Measurements from ENCODE around the gene NOS1AP.

NOS1AP gene

DNA sequence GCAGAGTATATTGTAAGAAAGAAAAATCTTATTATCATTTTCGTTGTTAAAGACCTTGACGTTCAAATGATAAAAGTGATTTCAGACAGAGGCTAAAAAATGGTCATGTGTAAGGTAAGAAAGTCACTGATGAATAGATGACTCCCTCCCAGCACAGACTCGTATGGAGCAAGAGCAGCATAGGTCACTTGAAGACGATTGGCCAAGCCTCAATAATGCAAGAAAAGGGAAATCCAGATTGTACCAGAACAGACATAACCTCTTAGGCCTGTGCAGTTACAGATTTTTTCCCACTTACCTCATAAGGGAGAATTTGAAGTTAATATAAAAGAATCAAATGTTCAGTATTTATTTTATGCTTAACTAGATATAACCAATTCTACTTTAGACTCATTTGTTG is 29.5 kb upstream of the NOS1AP start:
- Histone ChIP-seq H3K9ac (ENCODE audit: low read length) (no peak overlapping the region), H3K27ac (ENCODE audit: low read depth, low read length, poor library complexity, severe bottlenecking) (no peak overlapping the region), H4K20me1 (ENCODE audit: insufficient read depth, low read length) (no peaks in the 10 kb centered on the region), H3K79me2 (ENCODE audit: insufficient read depth, low read length) (no peaks in the 10 kb centered on the region), H3K9me2 (ENCODE audit: low read depth, low read length) (no peaks in the 10 kb centered on the region), H3F3A (ENCODE audit: insufficient read depth, low read length) (no peaks in the 10 kb centered on the region), H2AFZ (ENCODE audit: low read length) (no peak overlapping the region), H3K4me2 (ENCODE audit: low read length) (no peak overlapping the region), H3K4me3 (ENCODE audit: low read depth, low read length, poor library complexity, severe bottlenecking) (no peak overlapping the region), H3K9me3 (ENCODE audit: low read length) (no peaks in the 10 kb centered on the region; the same call in 1 of the 2 replicates), H3K36me3 (ENCODE audit: insufficient read depth, low read length) (no peaks in the 10 kb centered on the region), H3K27me3 (ENCODE audit: insufficient read depth, low read length) (no peaks in the 10 kb centered on the region), H3K4me1 (ENCODE audit: insufficient read depth, low read length, severe bottlenecking) (no peaks in the 10 kb centered on the region)
- TF ChIP-seq, protein P1, sequence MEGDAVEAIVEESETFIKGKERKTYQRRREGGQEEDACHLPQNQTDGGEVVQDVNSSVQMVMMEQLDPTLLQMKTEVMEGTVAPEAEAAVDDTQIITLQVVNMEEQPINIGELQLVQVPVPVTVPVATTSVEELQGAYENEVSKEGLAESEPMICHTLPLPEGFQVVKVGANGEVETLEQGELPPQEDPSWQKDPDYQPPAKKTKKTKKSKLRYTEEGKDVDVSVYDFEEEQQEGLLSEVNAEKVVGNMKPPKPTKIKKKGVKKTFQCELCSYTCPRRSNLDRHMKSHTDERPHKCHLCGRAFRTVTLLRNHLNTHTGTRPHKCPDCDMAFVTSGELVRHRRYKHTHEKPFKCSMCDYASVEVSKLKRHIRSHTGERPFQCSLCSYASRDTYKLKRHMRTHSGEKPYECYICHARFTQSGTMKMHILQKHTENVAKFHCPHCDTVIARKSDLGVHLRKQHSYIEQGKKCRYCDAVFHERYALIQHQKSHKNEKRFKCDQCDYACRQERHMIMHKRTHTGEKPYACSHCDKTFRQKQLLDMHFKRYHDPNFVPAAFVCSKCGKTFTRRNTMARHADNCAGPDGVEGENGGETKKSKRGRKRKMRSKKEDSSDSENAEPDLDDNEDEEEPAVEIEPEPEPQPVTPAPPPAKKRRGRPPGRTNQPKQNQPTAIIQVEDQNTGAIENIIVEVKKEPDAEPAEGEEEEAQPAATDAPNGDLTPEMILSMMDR (IDR thresholded peaks at IDR 0.05; ENCODE audit: low read length), result no peak
- TF ChIP-seq EZH2 (IDR thresholded peaks at IDR 0.05; ENCODE audit: borderline replicate concordance, low read length), result no peak

DNA sequence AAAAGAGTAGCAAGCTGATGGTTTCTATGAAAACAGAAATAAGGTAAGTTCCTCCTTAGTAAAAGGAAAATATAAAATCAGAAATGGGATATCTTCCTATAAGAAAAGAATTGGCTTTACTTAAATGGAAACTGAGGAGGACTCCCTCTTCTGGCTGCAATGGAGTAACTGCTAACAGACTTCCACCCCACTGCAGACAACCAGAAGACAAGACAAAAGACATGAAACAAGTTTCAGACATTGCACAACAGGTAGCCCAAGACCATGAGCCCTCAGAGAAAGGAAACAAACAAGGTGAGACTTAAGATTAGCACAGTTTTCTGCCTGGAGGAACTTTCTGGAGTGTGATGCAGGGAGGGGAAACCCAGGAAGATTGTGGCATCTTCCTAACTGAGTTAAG is 28.8 kb upstream of the NOS1AP start:
- Histone ChIP-seq H3K36me3 (ENCODE audit: insufficient read depth, low read length) (no peaks in the 10 kb centered on the region), H3K27me3 (ENCODE audit: insufficient read depth, low read length) (no peaks in the 10 kb centered on the region), H2AFZ (ENCODE audit: low read length) (no peak overlapping the region), H3K79me2 (ENCODE audit: insufficient read depth, low read length) (no peaks in the 10 kb centered on the region), H4K20me1 (ENCODE audit: insufficient read depth, low read length) (no peaks in the 10 kb centered on the region), H3K4me3 (ENCODE audit: low read depth, low read length, poor library complexity, severe bottlenecking) (no peak overlapping the region), H3K27ac (ENCODE audit: low read depth, low read length, poor library complexity, severe bottlenecking) (no peak overlapping the region), H3K4me2 (ENCODE audit: low read length) (no peak overlapping the region), H3F3A (ENCODE audit: insufficient read depth, low read length) (no peaks in the 10 kb centered on the region), H3K9me2 (ENCODE audit: low read depth, low read length) (no peaks in the 10 kb centered on the region), H3K4me1 (ENCODE audit: insufficient read depth, low read length, severe bottlenecking) (no peaks in the 10 kb centered on the region), H3K9me3 (ENCODE audit: low read length) (no peaks in the 10 kb centered on the region; the same call in 1 of the 2 replicates), H3K9ac (ENCODE audit: low read length) (no peak overlapping the region)
- TF ChIP-seq, protein P1 (IDR thresholded peaks at IDR 0.05; ENCODE audit: low read length), result peak; percentile 56
- TF ChIP-seq EZH2 (IDR thresholded peaks at IDR 0.05; ENCODE audit: borderline replicate concordance, low read length), result no peak

GRCh38 chr1:162042361-162042760 is 27.1 kb upstream of the NOS1AP start:
- H3K27me3 ChIP-seq (ENCODE audit: insufficient read depth, low read length), result no peaks in the 10 kb centered on the region
- H2AFZ ChIP-seq (ENCODE audit: low read length), result no peak overlapping the region
- no peak overlapping the region for H3K27ac ChIP-seq (ENCODE audit: low read depth, low read length, poor library complexity, severe bottlenecking)
- TF ChIP-seq EZH2 (IDR thresholded peaks at IDR 0.05; ENCODE audit: borderline replicate concordance, low read length), result no peak
- TF ChIP-seq, protein P1 (IDR thresholded peaks at IDR 0.05; ENCODE audit: low read length), result no peak
- H3F3A ChIP-seq (ENCODE audit: insufficient read depth, low read length), result no peaks in the 10 kb centered on the region
- no peaks in the 10 kb centered on the region for H3K9me2 ChIP-seq (ENCODE audit: low read depth, low read length)
- H3K9me3 ChIP-seq (ENCODE audit: low read length), result no peaks in the 10 kb centered on the region; the same call in 1 of the 2 replicates
- no peaks in the 10 kb centered on the region for H3K79me2 ChIP-seq (ENCODE audit: insufficient read depth, low read length)
- H3K9ac ChIP-seq (ENCODE audit: low read length), result no peak overlapping the region
- no peak overlapping the region for H3K4me2 ChIP-seq (ENCODE audit: low read length)
- H3K4me1 ChIP-seq (ENCODE audit: insufficient read depth, low read length, severe bottlenecking), result no peaks in the 10 kb centered on the region
- H3K4me3 ChIP-seq (ENCODE audit: low read depth, low read length, poor library complexity, severe bottlenecking), result no peak overlapping the region
- no peaks in the 10 kb centered on the region for H3K36me3 ChIP-seq (ENCODE audit: insufficient read depth, low read length)
- H4K20me1 ChIP-seq (ENCODE audit: insufficient read depth, low read length), result no peaks in the 10 kb centered on the region

All from OCI-LY1 (cell line).